Measurements from ENCODE around the gene ALDH1B1.

- TF ChIP-seq CTCF (IDR thresholded peaks at IDR 0.05; ENCODE audit: borderline replicate concordance, extremely low read depth, low read length, poor library complexity, severe bottlenecking) (peak; percentile 39), EZH2 (IDR thresholded peaks at IDR 0.05; ENCODE audit: borderline replicate concordance, low read depth, low read length, severe bottlenecking) (no peak)
Observed at GRCh38 chr9:38392235-38393127, at the start of gene ALDH1B1.

Measured in DND-41 (cell line).